Measurements from ENCODE around the gene HOXC12.

HOXC12 gene

GRCh38 chr12:53973236-53974042, 18.7 kb downstream of the HOXC12 start:
- no peak for DNase-seq

GRCh38 chr12:53974084-53975063, 19.7 kb downstream of the HOXC12 start, which contains the start of gene HOTAIR:
Gene HOTAIR (minus strand): TSS chr12:53974954.
- DNase-seq: peak; percentile 20

- DNase-seq: no peak
These were observed 20.4 kb downstream of the HOXC12 start for GRCh38 chr12:53975064-53975471.

GRCh38 chr12:53975479-53976152, 20.9 kb downstream of the HOXC12 start:
- no peak for DNase-seq

GRCh38 chr12:53976172-53976822, 21.6 kb downstream of the HOXC12 start:
- no peak for DNase-seq

- DNase-seq: no peak
These were observed 22.3 kb downstream of the HOXC12 start for GRCh38 chr12:53976823-53977595.

- no peak for DNase-seq
These were observed 23.1 kb downstream of the HOXC12 start for GRCh38 chr12:53977596-53978445.

GRCh38 chr12:53978477-53979356, 24.0 kb downstream of the HOXC12 start:
- no peak for DNase-seq

GRCh38 chr12:53980104-53980801, 25.6 kb downstream of the HOXC12 start:
- DNase-seq: no peak

- no peak for DNase-seq
These were observed 26.2 kb downstream of the HOXC12 start for GRCh38 chr12:53980802-53981496.

GRCh38 chr12:53981634-53982565, 27.2 kb downstream of the HOXC12 start:
- no peak for DNase-seq

- DNase-seq: no peak
These were observed 28.2 kb downstream of the HOXC12 start for GRCh38 chr12:53982648-53983567.

- no peak for DNase-seq
These were observed 28.9 kb downstream of the HOXC12 start for GRCh38 chr12:53983568-53983949.

- DNase-seq: no peak
These were observed 29.4 kb downstream of the HOXC12 start for GRCh38 chr12:53983950-53984572.

GRCh38 chr12:53984901-53985691, 30.4 kb downstream of the HOXC12 start, which contains the start of gene HOXC10:
Gene HOXC10 (plus strand): TSS chr12:53985146. CDS start chr12:53985260, 114 bp downstream.
- peak; percentile 45 for DNase-seq

Measured in activated gamma-delta T cell treated with Interleukin-2 at 50 U/mL for 16 hours (primary cell).